Transverse colon (tissue), 4 donors: ENCODE data around the gene THAP8. TPM values are rescaled to one million over a fixed set of nuclear protein-coding genes. Genes with fewer than 3 reads are reported as not detected.

ENCODE experiments used
- DNase-seq: peaks from one replicate; pipeline ENCODE4 v3.0.0-alpha.2; 2019
- H3K27ac ChIP-seq, 4 donors: fragments of 200-600 bp; sonication (generic); 2 replicates each; pipeline ENCODE4 v1.5.1; 2016 to 2018; ENCODE audit warnings: inconsistent platforms in 4 of 4
- H3K27me3 ChIP-seq: fragments of 200-600 bp; sonication (generic); 2 replicates; pipeline ENCODE4 v1.5.1; 2017; ENCODE audit warnings: inconsistent platforms
- H3K36me3 ChIP-seq, 4 donors: fragments of 200-600 bp; sonication (generic); 2 replicates each; pipeline ENCODE4 v1.5.1; 2017 to 2019; ENCODE audit warnings: inconsistent platforms in 4 of 4
- H3K4me1 ChIP-seq, 4 donors: fragments of 200-600 bp; sonication (generic); 2 replicates each; pipeline ENCODE4 v1.5.1; 2017 to 2020; ENCODE audit warnings: inconsistent platforms in 4 of 4
- H3K4me3 ChIP-seq, 4 donors: fragments of 200-600 bp; sonication (generic); 1 replicate in 1 of 4; 2 replicates in 3 of 4; pipeline versions ENCODE4 v1.5.1 to v1.6.1; 2017 to 2019; ENCODE audit warnings: inconsistent platforms in 4 of 4
- H3K9me3 ChIP-seq, 2 donors: fragments of 200-600 bp; sonication (generic); 2 replicates each; pipeline ENCODE4 v1.5.1; 2017 to 2019; ENCODE audit warnings: inconsistent platforms in 2 of 2
- CTCF ChIP-seq, 5 experiments: fragments of 200-600 bp in 3 of 5; fragments of 450-650 bp in 2 of 5; sonication (generic) in 3 of 5; IDR thresholded peaks; 1 replicate in 2 of 5; 2 replicates in 3 of 5; pipeline ENCODE4 v1.5.1; 2016 to 2017; ENCODE audit warnings: antibody characterized with exemption in 5 of 5, inconsistent platforms in 3 of 5, mild to moderate bottlenecking in 2 of 5, moderate library complexity in 1 of 5
- EP300 ChIP-seq: sonication (generic); formaldehyde crosslinking; IDR thresholded peaks from one replicate; pipeline ENCODE4 v1.6.1; 2017; ENCODE audit warnings: antibody characterized with exemption, low read depth
- POLR2A ChIP-seq: fragments of 450-650 bp; IDR thresholded peaks from one replicate; pipeline ENCODE4 v1.6.1; 2016; ENCODE audit warnings: antibody characterized with exemption, mild to moderate bottlenecking, moderate library complexity
- POLR2AphosphoS5 ChIP-seq, 3 donors: sonication (generic); formaldehyde crosslinking; IDR thresholded peaks; one replicate each; pipeline ENCODE4 v1.6.1; 2016; ENCODE audit warnings: antibody characterized with exemption in 3 of 3
- WGBS, 2 donors: methylation state at CpG; one replicate each; pipeline ENCODE4 v1.1.5; 2018; ENCODE audit warnings: low coverage in 1 of 2; 5-methylcytosine and 5-hydroxymethylcytosine counted together
- in situ Hi-C, 4 donors: fragments of 200-750 bp; cut with MboI; loops; one replicate each; pipeline versions ENCODE4 v1.15.0 to v1.15.1; 2017; ENCODE audit warnings: low sequenced_read_pairs in 3 of 4, low pct_ligation_motif_present in 1 of 4, low pct_unique_long_range_greater_than_20kb in 1 of 4
- intact Hi-C: fragments of 100-400 bp; cut with DNase I; formaldehyde crosslinking; loops from one replicate; pipeline ENCODE4 v1.15.1; 2023; ENCODE audit warnings: low total_unique reads
- total RNA-seq, 4 donors: library from RNA; depleted of rRNA; stranded (reverse); fragments of >200 nt; gene quantifications; one replicate each; pipeline ENCODE4 v1.1.0, GENCODE V29; 2016

The THAP8 gene
- 10 to 100 TPM in 2 of 4 donors, 1 to 10 TPM in 1, not detected in 1; 9.5 to 64.1 (median 11.2) TPM for total RNA-seq

- TF ChIP-seq EP300 = no peak
- TF ChIP-seq POLR2AphosphoS5 (IDR thresholded peaks at IDR 0.05) = peak; percentile 80 to 92 (median 87)
- TF ChIP-seq CTCF (IDR thresholded peaks at IDR 0.05) = peak; percentile 45 to 85 (median 62)
- peak; percentile 80 for TF ChIP-seq POLR2A
- peak; percentile 100 for DNase-seq
- Histone ChIP-seq H3K9me3 (no peaks in the 10 kb centered on the region), H3K4me3 (peak within 1 kb of the TSS; percentile 53 to 83 (median 76)), H3K36me3 (no peaks in the 10 kb centered on the region), H3K27me3 (no peaks in the 10 kb centered on the region), H3K4me1 (peaks cover 7 to 18% (median 10%) of the 10 kb centered on the region in 4 donors), H3K27ac (peak within 1 kb of the TSS; percentile 94 to 99 (median 98))
- in situ Hi-C loops (loop anchor here in 1 of 4 donors (10.0 kb wide), 1 partner anchor 49 kb away; the partner anchor contains the start of gene SYNE4), intact Hi-C loops (loop anchor here (5.0 kb wide), 1 partner anchor 57 kb away; the partner anchor contains the start of gene SDHAF1)
- WGBS, 2 donors = 1 to 3% methylated on average over 6 to 50 of the region's 56 CpGs
These were observed at the start of gene THAP8 for GRCh38 chr19:36054119-36054732. THAP8 (minus strand) TSS chr19:36054285; CDS start chr19:36054217, 68 bp downstream.

- intact Hi-C loops (no loop called here), in situ Hi-C loops (no loop called here)
- no peak for DNase-seq
- Histone ChIP-seq H3K36me3 (no peaks in the 10 kb centered on the region), H3K9me3 (no peaks in the 10 kb centered on the region), H3K4me1 (no peaks in the 10 kb centered on the region), H3K27ac (no peak overlapping the region), H3K27me3 (no peaks in the 10 kb centered on the region), H3K4me3 (no peak overlapping the region)
- WGBS, 2 donors = 95% methylated on average over 23 of the region's 24 CpGs; no CpG with 5 or more reads in 1 of the 2 donors
- no peak for TF ChIP-seq POLR2A
- TF ChIP-seq POLR2AphosphoS5 (IDR thresholded peaks at IDR 0.05) = no peak
- TF ChIP-seq CTCF (IDR thresholded peaks at IDR 0.05) = no peak
- no peak for TF ChIP-seq EP300
These were observed 49.0 kb upstream of the THAP8 start for GRCh38 chr19:36103040-36103626.

GRCh38 chr19:36101550-36102327 lies 47.7 kb upstream of the THAP8 start:
- in situ Hi-C loops = no loop called here
- TF ChIP-seq EP300 = no peak
- no peak for TF ChIP-seq CTCF (IDR thresholded peaks at IDR 0.05)
- TF ChIP-seq POLR2A = no peak
- TF ChIP-seq POLR2AphosphoS5 (IDR thresholded peaks at IDR 0.05) = no peak
- no peaks in the 10 kb centered on the region for H3K36me3 ChIP-seq
- H3K4me3 ChIP-seq = no peak overlapping the region
- H3K27me3 ChIP-seq = no peaks in the 10 kb centered on the region
- DNase-seq = no peak
- 91 to 100% methylated on average over 2 to 27 of the region's 27 CpGs for WGBS, 2 donors
- H3K27ac ChIP-seq = no peak overlapping the region
- H3K4me1 ChIP-seq = no peaks in the 10 kb centered on the region
- H3K9me3 ChIP-seq = no peaks in the 10 kb centered on the region
- intact Hi-C loops = no loop called here

- in situ Hi-C loops = no loop called here
- 83% methylated on average over 5 of the region's 5 CpGs; no CpG with 5 or more reads in 1 of the 2 donors for WGBS, 2 donors
- Histone ChIP-seq H3K4me3 (no peak overlapping the region), H3K27me3 (no peaks in the 10 kb centered on the region), H3K27ac (no peak overlapping the region), H3K9me3 (no peaks in the 10 kb centered on the region), H3K36me3 (no peaks in the 10 kb centered on the region), H3K4me1 (no peaks in the 10 kb centered on the region)
- no peak for DNase-seq
- TF ChIP-seq POLR2A = no peak
- no peak for TF ChIP-seq CTCF (IDR thresholded peaks at IDR 0.05)
- TF ChIP-seq EP300 = no peak
- no peak for TF ChIP-seq POLR2AphosphoS5 (IDR thresholded peaks at IDR 0.05)
- intact Hi-C loops = no loop called here
These were observed 46.4 kb upstream of the THAP8 start for GRCh38 chr19:36100476-36100875.
